ENCODE results near the gene LTK. TPM values are rescaled to one million over a fixed set of nuclear protein-coding genes. Genes with fewer than 3 reads are reported as not detected.
A peak's percentile ranks its signal among the peaks of the same experiment; 100 is the strongest.

LTK gene
- 0.19 and 0.38 TPM in 2 replicates for total RNA-seq (2021; fragmentation: NEBNext Ultra II Directional; extraction: Animal tissue kit (Norgen Biotek cat#: 25700))
- polyA plus RNA-seq (2011; rRNA removed), result 0.05 and 0.06 TPM in 2 replicates
- 0.18 TPM for polyA plus RNA-seq (2011; cell fraction: cytosol; rRNA removed)
- polyA plus RNA-seq (2011; cell fraction: nucleus; rRNA removed), result 0.76 TPM
- 0.13 to 0.39 TPM (median 0.19 TPM) in 3 of 4 replicates, not detected in the other for polyA plus RNA-seq (2012, experiment 1 of 2)
- 0.14 TPM for polyA plus RNA-seq (2012, experiment 2 of 2)
- polyA plus RNA-seq (2013, experiment 1 of 2), result 0.14 TPM
- polyA plus RNA-seq (2013, experiment 2 of 2), result 0.09 TPM
- polyA minus RNA-seq (2011; rRNA and poly(A)+ RNA removed), result not detected in 2 replicates
- polyA minus RNA-seq (2011; cell fraction: cytosol; rRNA and poly(A)+ RNA removed), result not detected
- not detected for polyA minus RNA-seq (2011; cell fraction: nucleus; rRNA and poly(A)+ RNA removed)
- long read RNA-seq, experiment 1, result 0 reads
- long read RNA-seq, experiment 2, result 0 reads

DNA sequence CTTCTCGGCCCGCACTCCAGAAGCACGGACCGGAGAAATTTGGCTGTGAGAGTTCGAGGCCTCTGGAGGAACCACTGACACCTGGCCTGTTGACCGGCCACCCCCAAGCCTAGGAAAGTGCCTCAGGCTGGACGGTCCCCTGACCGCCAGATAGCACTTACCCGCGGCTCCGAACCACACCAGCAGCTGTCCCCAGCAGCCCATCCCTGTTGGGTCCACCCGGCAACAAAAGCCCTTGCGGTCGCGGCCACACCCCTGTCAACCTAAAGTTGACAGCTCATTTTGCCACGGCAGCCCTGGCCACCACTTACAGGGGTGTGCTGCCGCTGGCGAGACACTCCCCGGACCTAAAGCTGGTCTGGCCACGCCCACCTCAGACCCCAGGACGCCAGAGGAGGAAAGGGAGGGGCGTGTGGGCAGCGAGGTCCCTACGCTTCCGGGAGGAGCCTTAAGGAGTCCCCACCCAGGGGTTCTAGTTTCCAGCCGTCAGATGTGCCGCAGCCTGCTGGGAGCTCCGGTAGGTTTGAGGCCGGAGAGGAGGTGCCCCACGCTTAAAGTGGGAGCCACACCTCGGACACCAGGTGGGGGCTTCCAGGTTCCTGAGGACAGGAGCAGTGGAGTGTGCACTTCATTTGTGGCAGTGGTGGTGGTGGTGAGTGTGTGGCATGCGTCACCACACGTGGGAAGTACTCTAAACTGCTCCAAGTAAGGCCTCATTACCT lies at the start of gene LTK:
Gene LTK, minus strand, starts transcription at position 322 of the 722 bp plus-strand sequence. Its CDS starts 118 bp downstream, at position 204.
- ChIA-PET CTCF (ENCODE audit: partially characterized antibody) (interaction anchor here (0.7 to 2.4 kb wide), 5 partner anchors 9 to 48 kb away, joined by 3 to 5 read pairs (median 3); no protein-coding TSS in a partner anchor), POLR2A (ENCODE audit: partially characterized antibody) (interaction anchor here (1.1 to 3.7 kb wide), 8 partner anchors 9 to 48 kb away, joined by 3 to 19 read pairs (median 8); partner anchors contain the start of gene ITPKA)
- H3K27me3 ChIP-seq (replicated peaks in 1 of 4; ENCODE audit: control insufficient read depth in 3 of 4, extremely low read depth in 1 of 4, insufficient read depth in 3 of 4, low read length in 3 of 4), result peaks cover 32 to 58% (median 52%) of the 10 kb centered on the region in 4 experiments
- 19% methylated on average over 29 of the region's 33 CpGs; no CpG with 5 or more reads in 1 of the 2 experiments for WGBS, 2 experiments (ENCODE audit: extremely low coverage in 1 of 2, insufficient coverage in 1 of 2, insufficient read length in 1 of 2, insufficient replicate concordance in 2 of 2, low coverage in 1 of 2, low lambda C conversion rate in 2 of 2, missing lambda C conversion rate in 1 of 2)
- no peak within 1 kb of the TSS for H4K5ac ChIP-seq (ENCODE audit: insufficient read length, low read depth, low read length)
- no peak within 1 kb of the TSS for H2BK15ac ChIP-seq (ENCODE audit: low read length)
- 0 out of 2 replicates have a peak within 1 kb of the TSS, but pooled peaks have one; percentile 80 for H2BK12ac ChIP-seq (ENCODE audit: low read depth, low read length)
- no peaks in the 10 kb centered on the region for H3K79me2 ChIP-seq (ENCODE audit: control insufficient read depth in 1 of 2, insufficient read depth in 2 of 2, low read length in 2 of 2)
- no peak within 1 kb of the TSS for H3K4ac ChIP-seq (replicated peaks; ENCODE audit: insufficient read length, low read depth, low read length)
- DNase-seq (ENCODE audit: low read depth in 1 of 2, low spot score in 2 of 2) (peak in 1 of 2 experiments; percentile 81), FAIRE-seq (no peak)
- H3K23ac ChIP-seq (ENCODE audit: insufficient read length), result no peak within 1 kb of the TSS
- no peak within 1 kb of the TSS for H3K14ac ChIP-seq (ENCODE audit: insufficient read length)
- no peak within 1 kb of the TSS for H2BK20ac ChIP-seq (ENCODE audit: low read length)
- H3K27ac ChIP-seq (ENCODE audit: low read depth, low read length), result no peak within 1 kb of the TSS
- H3K36me3 ChIP-seq (ENCODE audit: control insufficient read depth in 2 of 4, insufficient read depth in 4 of 4, low read length in 3 of 4), result peaks cover 0 to 12% (median 5%) of the 10 kb centered on the region in 4 experiments; a peak in 4 of 8 replicates
- peaks cover 0 to 12% of the 10 kb centered on the region in 2 experiments for H4K20me1 ChIP-seq (replicated peaks in 1 of 2; ENCODE audit: control insufficient read depth in 1 of 2, insufficient read depth in 2 of 2, low read length in 2 of 2)
- H3K9me3 ChIP-seq (ENCODE audit: insufficient read depth in 2 of 2, low read depth in 1 of 2, low read length in 1 of 2), result no peaks in the 10 kb centered on the region; a peak in 1 of 4 replicates
- H2BK120ac ChIP-seq (replicated peaks; ENCODE audit: low read depth, low read length), result no peak within 1 kb of the TSS
- H3K56ac ChIP-seq (replicated peaks; ENCODE audit: insufficient read length, low read depth, low read length), result no peak within 1 kb of the TSS
- no peak within 1 kb of the TSS; a peak in 2 of 7 replicates for H3K9ac ChIP-seq (replicated peaks in 1 of 4; ENCODE audit: extremely low read depth in 1 of 4, low read depth in 3 of 4, low read length in 3 of 4)
- H3K18ac ChIP-seq (ENCODE audit: extremely low read depth, low read length), result no peak within 1 kb of the TSS
- H2AFZ ChIP-seq (ENCODE audit: low read length), result no peak within 1 kb of the TSS
- H3K79me1 ChIP-seq (ENCODE audit: low read depth, low read length), result no peaks in the 10 kb centered on the region
- H2AK5ac ChIP-seq (ENCODE audit: low read depth, low read length), result no peak within 1 kb of the TSS; the same call in 1 of the 2 replicates
- H3K23me2 ChIP-seq (ENCODE audit: low read depth, low read length), result peaks cover 15% of the 10 kb centered on the region
- H3K4me2 ChIP-seq (ENCODE audit: insufficient read depth in 1 of 2, low read depth in 2 of 2, low read length in 2 of 2), result peak within 1 kb of the TSS; percentile 90 to 96
- peaks cover 0 to 26% (median 13%) of the 10 kb centered on the region in 4 experiments; a peak in 5 of 7 replicates for H3K4me1 ChIP-seq (replicated peaks in 1 of 4; ENCODE audit: control insufficient read depth in 3 of 4, insufficient read depth in 4 of 4, low read length in 3 of 4)
- no peak within 1 kb of the TSS for H2BK5ac ChIP-seq (ENCODE audit: low read depth, low read length)
- H3K4me3 ChIP-seq (ENCODE audit: extremely low read depth in 1 of 4, insufficient read depth in 2 of 4, low read depth in 3 of 4, low read length in 4 of 4), result peak within 1 kb of the TSS; percentile 33 to 65 (median 58); a peak in 7 of 8 replicates
- no peak within 1 kb of the TSS for H4K91ac ChIP-seq (replicated peaks; ENCODE audit: insufficient read length, low read length)
- no peak within 1 kb of the TSS for H4K8ac ChIP-seq (ENCODE audit: extremely low read depth, insufficient read depth, low read length)
- TF ChIP-seq SAP30 (IDR thresholded peaks at IDR 0.05; ENCODE audit: insufficient read depth, insufficient replicate concordance, low read length) (peak; percentile 89), BRCA1 (IDR thresholded peaks at IDR 0.05; ENCODE audit: low read depth, low read length) (no peak), SIN3A (conservative IDR thresholded peaks at IDR 0.05 in 1 of 2, IDR thresholded peaks at IDR 0.05 in 1 of 2; ENCODE audit: low read depth in 1 of 2, low read length in 2 of 2) (peak in 1 of 2 experiments; percentile 47; a peak in 1 of 4 replicates), CHD1 (IDR thresholded peaks at IDR 0.05; ENCODE audit: low read depth, low read length) (no peak), KDM4A (IDR thresholded peaks at IDR 0.05; ENCODE audit: low read depth, low read length, severe bottlenecking) (peak; percentile 30), HDAC6 (IDR thresholded peaks at IDR 0.05; ENCODE audit: low read depth, low read length) (no peak), KDM1A (IDR thresholded peaks at IDR 0.05; ENCODE audit: borderline replicate concordance, low read length) (no peak), PHF8 (conservative IDR thresholded peaks at IDR 0.05; ENCODE audit: low read depth, low read length) (no peak), BCL11A (IDR thresholded peaks at IDR 0.05; ENCODE audit: low read depth in 2 of 2, low read length in 2 of 2) (no peak)

Data from H1 (cell line).